GM12865 (cell line): Measurements from ENCODE around the gene UQCRC1.

Experiments
- DNase-seq: peaks from one replicate; pipeline ENCODE4 v3.0.0; 2010; ENCODE audit warnings: low read depth
- H3K4me3 ChIP-seq: 2 replicates; pipeline ENCODE4 v1.5.1; 2011; ENCODE audit warnings: mild to moderate bottlenecking, low read depth, low read length, control low read depth
- TF ChIP-seq, protein P1 (sequence below): IDR thresholded peaks from 2 replicates; pipeline ENCODE4 v1.5.1; 2011; ENCODE audit warnings: low read length, control low read depth, low read depth, inconsistent platforms; ENCODE audit not compliant: insufficient read depth; ENCODE audit errors: missing control alignments

The UQCRC1 gene

GRCh38 chr3:48599509-48600285, 9.7 kb downstream of the UQCRC1 start:
- H3K4me3 ChIP-seq = no peak overlapping the region
- no peak for DNase-seq
- TF ChIP-seq, protein P1, sequence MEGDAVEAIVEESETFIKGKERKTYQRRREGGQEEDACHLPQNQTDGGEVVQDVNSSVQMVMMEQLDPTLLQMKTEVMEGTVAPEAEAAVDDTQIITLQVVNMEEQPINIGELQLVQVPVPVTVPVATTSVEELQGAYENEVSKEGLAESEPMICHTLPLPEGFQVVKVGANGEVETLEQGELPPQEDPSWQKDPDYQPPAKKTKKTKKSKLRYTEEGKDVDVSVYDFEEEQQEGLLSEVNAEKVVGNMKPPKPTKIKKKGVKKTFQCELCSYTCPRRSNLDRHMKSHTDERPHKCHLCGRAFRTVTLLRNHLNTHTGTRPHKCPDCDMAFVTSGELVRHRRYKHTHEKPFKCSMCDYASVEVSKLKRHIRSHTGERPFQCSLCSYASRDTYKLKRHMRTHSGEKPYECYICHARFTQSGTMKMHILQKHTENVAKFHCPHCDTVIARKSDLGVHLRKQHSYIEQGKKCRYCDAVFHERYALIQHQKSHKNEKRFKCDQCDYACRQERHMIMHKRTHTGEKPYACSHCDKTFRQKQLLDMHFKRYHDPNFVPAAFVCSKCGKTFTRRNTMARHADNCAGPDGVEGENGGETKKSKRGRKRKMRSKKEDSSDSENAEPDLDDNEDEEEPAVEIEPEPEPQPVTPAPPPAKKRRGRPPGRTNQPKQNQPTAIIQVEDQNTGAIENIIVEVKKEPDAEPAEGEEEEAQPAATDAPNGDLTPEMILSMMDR = no peak

DNA sequence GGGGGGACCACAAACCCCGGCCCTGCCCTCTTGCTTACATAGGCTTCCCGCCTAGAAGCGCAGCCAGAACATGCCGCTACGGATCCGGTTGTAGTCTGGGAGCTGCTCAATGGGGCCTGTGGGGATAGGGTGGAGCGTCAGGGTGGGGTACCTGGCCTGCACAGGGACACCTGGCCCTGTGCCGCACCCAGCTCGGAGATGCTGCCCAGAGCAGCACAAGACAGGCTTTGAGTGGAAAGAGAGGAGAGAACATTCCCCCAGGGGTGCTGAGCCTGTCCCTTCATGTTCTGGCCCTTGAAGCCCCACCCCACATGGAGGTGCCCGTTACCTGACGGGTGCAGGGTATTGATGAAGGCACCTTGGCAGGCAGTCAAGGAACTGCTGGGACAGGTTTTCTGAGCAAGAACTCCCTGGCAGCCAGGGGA, 10.4 kb downstream of the UQCRC1 start:
- TF ChIP-seq, protein P1 = no peak
- no peak for DNase-seq
- no peak overlapping the region for H3K4me3 ChIP-seq

DNA sequence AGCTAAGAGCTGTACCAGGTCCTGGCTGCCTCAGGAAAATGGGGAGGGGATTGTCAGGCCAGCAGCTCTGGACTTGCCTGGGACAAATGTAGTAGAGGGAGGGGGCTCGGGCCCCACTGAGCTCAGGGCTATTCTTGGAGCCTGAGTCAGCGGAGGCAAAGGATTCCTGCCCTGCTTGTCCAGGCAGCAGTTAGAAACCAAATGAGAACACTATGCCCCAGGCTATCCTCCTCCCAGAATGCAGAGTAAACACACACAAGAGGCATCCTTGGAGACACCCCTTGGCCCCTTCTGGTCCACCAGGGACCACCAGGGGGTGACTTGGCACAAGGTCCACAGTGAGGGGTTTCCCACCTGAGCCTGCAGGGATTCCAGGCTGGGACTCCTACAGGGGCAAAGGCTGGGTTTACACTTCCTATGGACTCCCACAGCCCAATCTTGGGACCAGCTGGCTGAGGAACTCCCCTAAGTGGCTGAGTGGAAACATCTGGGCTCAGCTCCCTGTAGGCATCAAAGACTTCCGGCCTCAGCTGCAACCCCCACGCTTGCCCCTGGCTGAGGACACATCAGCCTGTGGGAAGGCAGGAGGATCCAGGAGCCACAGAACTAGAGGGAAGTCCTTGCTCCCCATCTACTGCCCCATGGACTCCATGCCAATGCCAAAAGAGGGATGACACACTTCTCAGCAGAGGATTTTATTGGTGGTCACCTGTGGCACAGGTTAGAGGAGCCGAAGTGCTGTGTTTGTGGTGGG, 10.9 kb downstream of the UQCRC1 start:
- DNase-seq = no peak
- H3K4me3 ChIP-seq = no peak overlapping the region
- TF ChIP-seq, protein P1 = no peak

GRCh38 chr3:48597408-48597800, 12.0 kb downstream of the UQCRC1 start:
- no peak for DNase-seq
- no peak overlapping the region for H3K4me3 ChIP-seq
- TF ChIP-seq, protein P1 = no peak

GRCh38 chr3:48596676-48597407, 12.6 kb downstream of the UQCRC1 start:
- no peak overlapping the region for H3K4me3 ChIP-seq

GRCh38 chr3:48596157-48596556, 13.3 kb downstream of the UQCRC1 start:
- no peak for DNase-seq
- TF ChIP-seq, protein P1 = no peak
- H3K4me3 ChIP-seq = no peak overlapping the region

More at GRCh38 chr3:48596676-48597407, 12.6 kb downstream of the UQCRC1 start:
- DNase-seq = no peak
- TF ChIP-seq, protein P1 = no peak
